NB4 (cell line): ENCODE data around the gene RSRC1.

Source experiments
- POLR2A ChIP-seq: IDR thresholded peaks from 2 replicates; pipeline ENCODE4 v1.6.1; 2011; ENCODE audit warnings: mild to moderate bottlenecking; ENCODE audit not compliant: insufficient read length; ENCODE audit errors: extremely low read depth
- TF ChIP-seq, protein P1 (sequence below): IDR thresholded peaks from 2 replicates; pipeline ENCODE4 v1.6.1; 2011; ENCODE audit warnings: low read depth, low read length
- TF ChIP-seq, protein P2 (sequence below): IDR thresholded peaks from one replicate; pipeline ENCODE4 v1.5.1; 2012; ENCODE audit warnings: low read depth, low read length

DNA sequence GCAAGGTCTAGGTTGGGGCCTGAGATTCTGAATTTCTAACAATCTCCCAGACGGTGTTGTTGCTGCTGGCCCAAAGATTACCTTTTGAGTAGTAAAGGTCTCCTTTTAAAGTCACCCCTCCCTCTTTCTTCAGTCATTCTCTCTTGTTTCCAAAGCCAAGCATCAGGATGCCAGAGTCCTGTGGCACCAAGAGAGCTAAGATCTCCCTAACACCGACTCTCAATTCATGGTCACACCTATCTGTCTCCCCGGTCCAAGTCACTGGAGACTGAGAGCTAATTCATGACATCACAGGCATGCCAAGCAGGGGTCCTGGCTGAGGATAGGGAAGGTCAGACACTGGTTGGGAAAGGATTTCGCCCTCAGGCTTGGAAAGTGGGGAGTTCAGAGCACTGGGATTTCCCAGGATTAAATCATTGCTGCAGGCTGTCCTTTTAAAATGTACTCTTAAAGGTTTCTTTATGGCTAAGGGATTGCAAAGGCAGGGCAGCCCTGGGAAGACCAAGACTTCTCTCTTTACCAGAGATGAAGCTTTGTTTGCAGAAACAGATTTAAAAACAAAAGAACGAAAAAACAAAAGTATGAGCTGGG lies 11.0 kb upstream of the RSRC1 start:
- TF ChIP-seq, protein P1, sequence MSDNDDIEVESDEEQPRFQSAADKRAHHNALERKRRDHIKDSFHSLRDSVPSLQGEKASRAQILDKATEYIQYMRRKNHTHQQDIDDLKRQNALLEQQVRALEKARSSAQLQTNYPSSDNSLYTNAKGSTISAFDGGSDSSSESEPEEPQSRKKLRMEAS: no peak
- TF ChIP-seq, protein P2, sequence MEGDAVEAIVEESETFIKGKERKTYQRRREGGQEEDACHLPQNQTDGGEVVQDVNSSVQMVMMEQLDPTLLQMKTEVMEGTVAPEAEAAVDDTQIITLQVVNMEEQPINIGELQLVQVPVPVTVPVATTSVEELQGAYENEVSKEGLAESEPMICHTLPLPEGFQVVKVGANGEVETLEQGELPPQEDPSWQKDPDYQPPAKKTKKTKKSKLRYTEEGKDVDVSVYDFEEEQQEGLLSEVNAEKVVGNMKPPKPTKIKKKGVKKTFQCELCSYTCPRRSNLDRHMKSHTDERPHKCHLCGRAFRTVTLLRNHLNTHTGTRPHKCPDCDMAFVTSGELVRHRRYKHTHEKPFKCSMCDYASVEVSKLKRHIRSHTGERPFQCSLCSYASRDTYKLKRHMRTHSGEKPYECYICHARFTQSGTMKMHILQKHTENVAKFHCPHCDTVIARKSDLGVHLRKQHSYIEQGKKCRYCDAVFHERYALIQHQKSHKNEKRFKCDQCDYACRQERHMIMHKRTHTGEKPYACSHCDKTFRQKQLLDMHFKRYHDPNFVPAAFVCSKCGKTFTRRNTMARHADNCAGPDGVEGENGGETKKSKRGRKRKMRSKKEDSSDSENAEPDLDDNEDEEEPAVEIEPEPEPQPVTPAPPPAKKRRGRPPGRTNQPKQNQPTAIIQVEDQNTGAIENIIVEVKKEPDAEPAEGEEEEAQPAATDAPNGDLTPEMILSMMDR: no peak
- no peak for TF ChIP-seq POLR2A
